ENCODE results near the gene UIMC1. TPM values are rescaled to one million over a fixed set of nuclear protein-coding genes. Genes with fewer than 3 reads are reported as not detected.
"Not testable (repeated sequence)": the region's sequence is repeated elsewhere in the genome, so short reads cannot be mapped to it uniquely, and the experiment has no call there.

Gene UIMC1
- total RNA-seq, 2 donors from 2014 or later, result 38.7 to 41.4 TPM

DNA sequence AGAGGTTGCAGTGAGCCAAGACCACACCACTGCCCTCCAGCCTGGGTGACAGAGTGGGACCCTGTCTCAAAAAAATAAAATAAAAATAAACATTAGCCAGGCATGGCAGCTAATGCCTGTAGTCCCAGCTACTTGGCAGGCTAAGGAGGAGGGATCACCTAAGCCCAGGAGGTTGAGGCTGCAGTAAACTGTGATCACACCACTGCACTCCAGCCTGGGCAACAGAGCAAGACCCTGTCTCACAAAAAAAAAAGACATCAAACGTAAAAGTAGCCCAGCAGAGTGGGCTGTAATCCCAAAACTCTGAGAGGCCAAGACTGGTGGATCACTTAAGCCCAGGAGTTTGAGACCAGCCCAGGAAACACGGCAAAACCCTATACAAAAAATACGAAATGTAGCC is 19.0 kb downstream of the UIMC1 start:
- Mint-ChIP-seq H3K27ac (no peak overlapping the region), H3K9me3 (no peaks in the 10 kb centered on the region), H3K36me3 (no peaks in the 10 kb centered on the region)
- DNase-seq (ENCODE audit: low spot score in 2 of 2) (no peak), ATAC-seq (no peak)

DNA sequence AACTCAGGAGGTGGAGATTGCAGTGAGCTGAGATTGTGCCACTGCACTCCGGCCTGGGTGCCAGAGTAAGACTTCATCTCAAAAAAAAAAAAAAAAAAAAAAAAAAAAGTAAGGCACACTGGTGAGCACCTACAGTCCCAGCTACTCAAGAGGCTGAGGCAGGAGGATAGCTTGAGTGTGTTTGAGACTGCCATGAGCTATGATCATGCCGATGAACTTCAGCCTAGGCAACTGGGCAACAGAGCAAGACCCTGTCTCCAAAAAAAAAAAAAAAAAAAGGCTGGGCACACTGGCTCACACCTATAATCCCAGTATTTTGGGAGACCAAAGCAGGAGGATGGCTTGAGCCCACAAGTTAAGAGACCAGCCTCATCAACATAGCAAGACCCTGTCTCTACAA is 20.3 kb downstream of the UIMC1 start:
- DNase-seq (ENCODE audit: low spot score in 2 of 2), result no peak
- Mint-ChIP-seq H3K9me3 (no peaks in the 10 kb centered on the region), H3K27ac (no peak overlapping the region), H3K36me3 (no peaks in the 10 kb centered on the region)
- no peak for ATAC-seq

DNA sequence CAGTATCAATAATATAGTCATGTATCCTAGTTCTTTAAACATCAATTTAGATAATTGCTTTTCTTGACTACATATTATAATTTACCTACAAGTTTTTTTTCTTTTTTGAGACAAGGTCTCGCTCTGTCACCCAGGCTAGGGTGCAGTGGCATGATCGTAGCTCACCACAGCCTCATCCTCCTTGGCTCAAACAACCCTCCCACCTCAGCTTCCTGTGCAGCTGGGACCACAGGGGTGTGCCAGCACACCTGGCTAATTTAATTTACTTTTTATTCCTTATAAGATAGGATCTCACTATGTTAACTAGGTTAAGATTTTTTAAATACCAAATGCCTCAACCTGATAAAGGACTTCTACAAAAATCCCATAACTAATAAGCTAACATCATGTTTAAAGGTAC is 21.1 kb downstream of the UIMC1 start:
- no peak for ATAC-seq
- Mint-ChIP-seq H3K36me3 (no peaks in the 10 kb centered on the region), H3K9me3 (no peaks in the 10 kb centered on the region), H3K27ac (peak overlapping the region in 1 of 2 donors; percentile 72)
- no peak for DNase-seq (ENCODE audit: low spot score in 2 of 2)

DNA sequence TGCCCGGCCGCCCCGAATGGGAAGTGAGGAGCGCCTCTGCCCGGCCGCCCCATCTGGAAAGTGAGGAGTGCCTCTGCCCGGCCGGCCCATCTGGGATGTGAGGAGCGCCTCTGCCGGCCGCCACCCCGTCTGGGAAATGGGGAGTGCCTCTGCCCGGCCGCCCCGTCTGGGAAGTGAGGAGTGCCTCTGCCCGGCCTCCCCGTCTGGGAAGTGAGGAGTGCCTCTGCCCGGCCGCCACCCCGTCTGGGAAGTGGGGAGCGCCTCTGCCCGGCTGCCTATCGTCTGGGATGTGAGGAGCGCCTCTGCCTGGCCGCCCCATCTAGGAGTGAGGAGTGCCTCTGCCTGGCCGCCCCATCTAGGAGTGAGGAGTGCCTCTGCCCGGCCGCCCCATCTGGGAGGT is 22.4 kb downstream of the UIMC1 start:
- not testable (repeated sequence) for H3K27ac Mint-ChIP-seq; ATAC-seq; DNase-seq (ENCODE audit: low spot score in 2 of 2); H3K9me3 Mint-ChIP-seq; H3K36me3 Mint-ChIP-seq

DNA sequence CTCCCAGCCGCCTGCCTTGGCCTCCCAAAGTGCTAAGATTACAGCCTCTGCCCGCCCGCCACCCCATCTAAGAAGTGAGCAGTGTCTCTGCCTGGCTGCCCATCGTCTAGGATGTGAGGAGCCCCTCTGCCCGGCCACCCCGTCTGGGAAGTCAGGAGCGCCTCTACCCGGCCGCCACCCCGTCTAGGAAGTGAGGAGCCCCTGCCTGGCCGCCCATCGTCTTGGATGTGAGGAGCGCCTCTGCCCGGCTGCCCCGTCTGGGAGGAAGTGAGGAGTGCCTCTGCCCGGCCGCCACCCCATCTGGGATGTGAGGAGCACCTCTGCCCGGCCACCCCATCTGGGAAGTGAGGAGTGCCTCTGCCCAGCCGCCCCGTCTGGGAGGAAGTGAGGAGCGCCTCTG is 23.0 kb downstream of the UIMC1 start:
- H3K9me3 Mint-ChIP-seq; H3K36me3 Mint-ChIP-seq; DNase-seq (ENCODE audit: low spot score in 2 of 2); H3K27ac Mint-ChIP-seq; ATAC-seq: not testable (repeated sequence)

DNA sequence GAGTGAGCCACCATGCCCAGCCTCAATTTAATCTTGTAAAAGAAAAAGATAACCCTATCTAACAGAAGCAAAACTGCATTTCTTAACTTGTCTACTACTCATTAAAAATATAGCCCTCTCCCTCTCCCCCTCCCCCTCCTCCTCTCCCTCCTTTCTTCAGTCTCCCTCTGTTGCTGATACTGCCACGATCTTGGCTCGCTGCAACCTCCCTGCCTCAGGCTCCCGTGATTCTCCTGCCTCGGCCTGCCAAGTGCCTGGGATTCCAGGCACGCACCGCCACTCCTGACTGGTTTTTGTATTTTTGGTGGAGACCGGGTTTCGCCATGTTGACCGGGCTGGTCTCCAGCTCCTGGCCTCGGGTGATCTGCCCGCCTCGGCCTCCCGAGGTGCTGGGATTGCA is 23.5 kb downstream of the UIMC1 start:
- not testable (repeated sequence) for ATAC-seq; H3K36me3 Mint-ChIP-seq; DNase-seq (ENCODE audit: low spot score in 2 of 2); H3K9me3 Mint-ChIP-seq
- H3K27ac Mint-ChIP-seq, result peak overlapping the region in 1 of 2 donors; percentile 14

DNA sequence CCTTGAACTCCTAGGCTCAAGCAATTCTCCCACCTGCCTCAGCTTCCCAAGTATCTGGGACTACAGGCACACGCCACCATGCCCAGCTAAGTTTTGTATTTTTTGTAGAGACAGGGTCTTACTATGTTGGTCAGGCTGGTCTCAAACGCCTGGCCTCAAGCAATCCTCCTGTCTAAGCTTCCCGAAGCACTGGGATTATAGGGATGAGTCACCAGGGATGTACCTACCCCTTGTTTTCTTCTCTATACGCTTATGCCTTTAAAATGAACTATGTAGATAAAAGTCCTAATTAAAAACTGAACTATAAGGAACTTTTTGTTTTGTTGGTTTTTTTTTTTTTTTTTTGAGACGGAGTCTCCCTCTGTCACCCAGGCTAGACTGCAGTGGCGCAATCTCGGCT is 25.8 kb downstream of the UIMC1 start:
- no peak for DNase-seq (ENCODE audit: low spot score in 2 of 2)
- ATAC-seq, result no peak

DNA sequence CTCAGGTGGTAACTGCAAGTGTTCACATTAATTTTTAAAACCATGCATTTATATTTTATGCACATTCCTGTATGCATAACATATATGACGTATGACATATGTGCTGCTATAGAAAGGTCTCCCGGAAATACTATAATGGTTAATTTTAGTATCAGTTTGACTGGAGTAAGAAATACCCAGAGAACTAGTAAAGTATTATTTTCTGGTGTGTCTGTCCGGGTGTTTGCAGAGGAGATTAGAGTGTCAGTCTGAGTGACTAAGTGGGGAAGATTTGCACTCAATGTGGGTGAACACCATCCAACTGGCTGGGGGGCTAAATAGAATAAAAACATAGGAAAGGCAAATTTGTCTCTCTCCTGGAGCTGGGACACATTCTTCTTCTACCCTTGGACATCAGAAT is 26.9 kb downstream of the UIMC1 start:
- Mint-ChIP-seq H3K27ac (peak overlapping the region in 1 of 2 donors; percentile 28), H3K9me3 (no peaks in the 10 kb centered on the region), H3K36me3 (peaks cover 0 to 6% of the 10 kb centered on the region in 2 donors)
- no peak for DNase-seq (ENCODE audit: low spot score in 2 of 2)
- ATAC-seq, result no peak

More for the DNA sequence above, 25.8 kb downstream of the UIMC1 start:
- Mint-ChIP-seq H3K27ac (no peak overlapping the region), H3K36me3 (no peaks in the 10 kb centered on the region), H3K9me3 (no peaks in the 10 kb centered on the region)

DNA sequence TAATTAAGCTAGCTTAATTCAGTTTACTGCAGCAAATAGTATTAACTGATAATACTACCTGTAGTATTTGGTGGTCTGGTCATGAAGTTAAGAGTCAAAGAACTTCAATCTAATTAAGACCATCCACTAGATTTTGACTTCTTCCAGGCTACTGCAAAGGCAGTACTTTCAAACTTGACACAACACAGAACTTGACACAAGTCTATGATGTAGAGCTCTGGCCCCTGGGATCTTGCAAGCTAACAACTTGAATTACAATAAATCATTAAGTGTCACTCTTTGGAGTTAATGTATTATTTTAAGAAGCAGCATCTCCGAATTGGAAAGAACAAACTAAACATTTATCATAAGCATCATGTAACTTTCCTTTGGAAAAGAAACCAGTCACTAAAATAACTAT is 40.9 kb downstream of the UIMC1 start:
- DNase-seq (ENCODE audit: low spot score in 2 of 2) (no peak), ATAC-seq (no peak)
- Mint-ChIP-seq H3K9me3 (no peaks in the 10 kb centered on the region), H3K27ac (no peak overlapping the region), H3K36me3 (peaks cover 8 to 11% of the 10 kb centered on the region in 2 donors)

DNA sequence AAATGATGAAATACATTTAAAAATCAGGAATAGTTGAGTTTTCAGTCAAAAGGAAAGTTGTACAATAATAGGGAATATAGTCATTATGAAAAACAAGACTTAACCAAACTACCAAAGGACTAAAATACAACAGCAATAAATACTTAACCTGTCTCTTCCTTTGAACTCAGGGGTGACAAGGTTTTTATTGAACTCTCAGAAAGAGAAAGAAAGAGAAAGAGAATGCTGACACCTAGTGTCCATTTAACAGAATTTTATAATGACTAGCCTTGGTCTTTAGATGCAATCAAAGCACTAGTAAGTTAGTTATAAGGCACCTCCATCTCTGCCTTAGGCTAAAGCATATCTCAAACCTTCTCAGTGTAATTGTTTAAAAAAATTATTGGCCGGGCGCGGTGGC is 47.5 kb downstream of the UIMC1 start:
- no peak overlapping the region for H3K27ac Mint-ChIP-seq
- no peaks in the 10 kb centered on the region for H3K9me3 Mint-ChIP-seq
- ATAC-seq, result peak; percentile 28 to 70
- no peak for DNase-seq (ENCODE audit: low spot score in 2 of 2)
- H3K36me3 Mint-ChIP-seq, result peaks cover 0 to 5% of the 10 kb centered on the region in 2 donors

DNA sequence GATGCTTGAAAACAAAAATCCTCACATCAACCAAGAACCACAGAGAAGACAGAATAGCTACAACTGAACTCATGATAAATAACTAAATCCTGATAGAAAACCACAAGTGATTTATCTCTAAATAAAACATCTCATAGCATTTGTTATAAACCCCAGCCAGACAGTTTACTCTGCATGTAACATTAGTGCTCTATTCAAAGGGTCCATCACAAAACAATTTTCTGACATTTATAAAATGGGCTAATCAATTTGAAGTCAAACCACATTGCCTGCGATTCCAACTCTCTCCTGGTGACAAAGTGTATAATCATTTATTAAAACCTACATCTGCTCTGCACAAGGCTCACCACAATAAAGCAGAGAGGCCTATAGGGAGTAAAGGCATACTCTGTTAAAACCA is 49.8 kb downstream of the UIMC1 start:
- Mint-ChIP-seq H3K9me3 (no peaks in the 10 kb centered on the region), H3K27ac (no peak overlapping the region), H3K36me3 (peaks cover 5% of the 10 kb centered on the region in 2 donors)
- no peak for ATAC-seq
- DNase-seq (ENCODE audit: low spot score in 2 of 2), result no peak

DNA sequence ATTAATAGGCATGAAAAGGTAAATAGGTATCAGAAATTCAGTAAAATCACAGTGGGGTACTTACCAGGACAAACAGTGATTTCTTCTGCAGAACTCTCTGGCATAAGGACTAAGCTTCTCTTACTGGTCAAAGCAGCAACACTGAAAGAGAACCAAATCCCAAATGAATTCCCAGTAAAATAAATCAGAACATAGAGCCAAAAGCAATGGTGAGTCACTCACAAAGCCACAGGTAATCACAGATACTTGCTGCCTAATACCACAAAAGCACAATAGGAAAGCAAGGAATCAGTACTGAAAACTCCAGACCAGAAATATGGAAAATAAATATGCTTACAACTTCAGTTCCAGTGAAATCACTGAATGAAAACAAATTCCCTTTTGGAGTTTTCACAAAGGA is 50.7 kb downstream of the UIMC1 start:
- peaks cover 5% of the 10 kb centered on the region in 2 donors for H3K36me3 Mint-ChIP-seq
- no peak for DNase-seq (ENCODE audit: low spot score in 2 of 2)
- H3K27ac Mint-ChIP-seq, result no peak overlapping the region
- no peak for ATAC-seq
- H3K9me3 Mint-ChIP-seq, result no peaks in the 10 kb centered on the region

DNA sequence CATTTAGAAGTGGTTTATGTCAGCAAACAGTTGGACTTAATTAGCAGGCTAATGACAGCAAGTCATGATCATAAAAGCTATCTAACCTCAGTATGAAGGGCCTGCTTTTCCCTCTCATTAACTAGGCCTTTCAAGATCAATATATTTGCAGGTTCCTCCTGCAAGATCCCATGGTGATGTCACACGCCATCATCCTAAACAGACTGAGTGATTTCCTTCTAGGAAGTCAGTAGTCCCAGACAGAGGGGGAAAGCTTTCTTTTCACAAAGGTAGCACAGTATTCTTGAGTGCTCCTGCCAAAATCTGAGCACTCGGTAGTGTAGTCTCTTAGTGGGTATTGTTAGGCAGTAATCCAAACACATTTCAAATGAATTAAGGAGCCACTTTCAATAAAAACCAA is 52.5 kb downstream of the UIMC1 start:
- Mint-ChIP-seq H3K27ac (no peak overlapping the region), H3K36me3 (peaks cover 5% of the 10 kb centered on the region in 2 donors), H3K9me3 (no peaks in the 10 kb centered on the region)
- ATAC-seq, result no peak
- no peak for DNase-seq (ENCODE audit: low spot score in 2 of 2)

DNA sequence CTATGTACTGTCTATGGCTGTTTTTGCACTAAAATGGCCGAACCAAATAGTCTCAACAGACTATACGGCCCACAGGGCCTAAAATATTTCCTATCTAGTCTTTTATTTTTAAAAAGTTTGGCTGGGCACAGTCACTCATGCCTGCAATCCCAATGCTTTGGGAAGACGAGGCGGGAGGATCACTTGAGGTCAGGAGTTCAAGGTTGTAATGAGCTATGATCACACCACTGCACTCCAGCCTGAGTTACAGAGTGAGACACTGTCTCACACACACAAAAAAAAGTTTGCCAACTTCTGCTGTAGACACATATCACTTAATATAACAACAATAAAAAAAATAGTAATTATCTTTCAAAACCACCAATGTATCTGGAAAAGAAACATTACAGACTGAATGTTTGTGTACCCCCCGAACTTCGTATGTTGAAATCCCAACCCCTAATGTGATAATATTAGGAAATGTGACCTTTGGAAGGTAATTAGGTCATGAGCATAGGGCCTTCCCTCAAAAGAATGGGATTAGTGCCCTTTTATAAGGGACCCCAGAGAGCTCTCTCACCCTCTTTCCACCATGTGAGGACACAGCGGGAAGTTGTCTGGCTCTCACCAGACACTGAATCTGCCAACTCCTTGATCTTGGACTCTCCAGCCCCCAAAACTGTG is 53.9 kb downstream of the UIMC1 start:
- no peak overlapping the region for H3K27ac Mint-ChIP-seq
- DNase-seq (ENCODE audit: low spot score in 2 of 2) (no peak), ATAC-seq (no peak)
- H3K9me3 Mint-ChIP-seq, result no peaks in the 10 kb centered on the region
- peaks cover 10 to 11% of the 10 kb centered on the region in 2 donors for H3K36me3 Mint-ChIP-seq

DNA sequence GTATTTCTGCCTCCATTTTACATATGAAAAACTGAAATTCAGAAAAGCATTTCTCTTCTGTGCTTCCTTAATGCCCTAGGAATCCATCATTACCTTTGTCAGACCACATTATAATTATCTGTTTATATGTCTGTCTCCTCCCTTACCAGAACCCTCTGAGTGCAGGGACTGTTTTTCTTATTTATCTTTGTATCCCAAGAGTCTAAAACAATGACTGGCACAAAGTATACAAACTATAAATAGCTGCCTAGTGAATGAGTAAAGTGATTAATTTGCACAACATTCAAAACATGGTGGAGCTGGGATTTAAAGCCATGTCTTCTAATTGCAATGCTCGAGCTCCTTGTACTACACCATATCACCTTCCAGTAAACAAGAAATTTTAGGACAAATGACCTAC is 58.1 kb downstream of the UIMC1 start:
- H3K36me3 Mint-ChIP-seq, result peaks cover 5 to 12% of the 10 kb centered on the region in 2 donors
- ATAC-seq, result no peak
- H3K9me3 Mint-ChIP-seq, result no peaks in the 10 kb centered on the region
- no peak for DNase-seq (ENCODE audit: low spot score in 2 of 2)
- H3K27ac Mint-ChIP-seq, result no peak overlapping the region

DNA sequence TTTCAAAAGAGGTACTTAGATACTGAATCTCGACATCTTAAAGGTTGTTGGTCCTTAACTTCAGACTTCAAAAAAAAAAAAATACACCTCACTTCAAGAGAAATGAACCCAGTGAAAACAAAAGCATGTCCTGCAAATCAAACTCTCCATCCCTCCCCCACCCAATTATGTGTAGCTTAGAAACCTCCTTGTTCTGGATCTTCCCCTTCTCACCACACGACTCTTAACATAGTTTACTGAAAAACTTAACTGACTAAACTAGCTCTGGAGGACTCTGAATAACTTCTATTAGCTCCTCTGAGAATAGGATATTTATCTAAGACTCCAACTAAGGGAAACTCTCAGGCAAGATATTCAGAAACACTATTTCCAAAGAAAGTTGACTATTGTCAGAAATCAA is 58.7 kb downstream of the UIMC1 start:
- ATAC-seq, result no peak
- no peak for DNase-seq (ENCODE audit: low spot score in 2 of 2)
- Mint-ChIP-seq H3K27ac (no peak overlapping the region), H3K36me3 (peaks cover 5 to 13% of the 10 kb centered on the region in 2 donors), H3K9me3 (no peaks in the 10 kb centered on the region)

DNA sequence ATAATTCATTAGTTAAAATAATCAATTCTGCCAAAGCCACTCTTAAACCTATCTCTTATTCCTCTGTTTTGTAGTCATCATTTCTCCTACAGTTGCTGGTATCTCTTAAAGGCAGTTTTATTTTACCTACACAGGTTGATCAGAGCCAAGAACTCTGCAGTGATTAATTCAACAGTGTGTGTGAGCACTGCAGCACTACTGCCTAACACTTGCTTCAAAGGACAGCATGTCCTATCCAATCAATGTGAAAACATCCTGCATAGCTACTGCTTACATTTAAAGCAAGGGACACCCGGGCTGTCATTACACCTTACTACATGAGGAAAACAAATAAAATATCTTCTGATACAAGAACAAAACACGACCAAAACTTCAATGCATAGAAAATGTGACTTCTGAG is 62.3 kb downstream of the UIMC1 start:
- Mint-ChIP-seq H3K36me3 (peaks cover 5 to 14% of the 10 kb centered on the region in 2 donors), H3K27ac (no peak overlapping the region), H3K9me3 (no peaks in the 10 kb centered on the region)
- DNase-seq (ENCODE audit: low spot score in 2 of 2), result no peak
- ATAC-seq, result no peak

DNA sequence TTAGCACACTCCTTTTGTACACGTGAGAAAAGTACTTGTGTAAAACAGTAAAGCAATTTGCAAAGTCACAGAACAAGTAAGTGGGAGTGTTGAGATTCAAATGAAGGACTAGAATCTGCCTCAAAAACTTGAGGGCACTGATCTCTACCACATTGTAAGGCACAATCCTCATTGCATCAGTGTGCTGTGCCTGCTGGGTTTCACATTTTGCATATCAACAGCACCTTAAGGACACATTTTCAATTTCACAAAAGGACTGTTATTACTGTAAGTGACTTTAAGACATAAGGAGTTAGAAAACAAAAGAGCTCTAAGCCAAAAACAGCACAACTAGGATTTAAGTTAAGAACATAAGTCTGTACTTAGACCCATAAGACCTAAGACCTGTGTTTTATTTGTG is 62.8 kb downstream of the UIMC1 start:
- Mint-ChIP-seq H3K9me3 (no peaks in the 10 kb centered on the region), H3K27ac (no peak overlapping the region), H3K36me3 (peaks cover 5 to 14% of the 10 kb centered on the region in 2 donors)
- DNase-seq (ENCODE audit: low spot score in 2 of 2) (no peak), ATAC-seq (no peak)

All from activated naive CD4-positive, alpha-beta T cell treated with anti-CD3 and anti-CD28 coated beads, Interleukin-2, amount 50 U/mL, for 72 hours (primary cell).